Measurements from ENCODE around the gene VCL.

Gene VCL

GRCh38 chr10:74153123-74153522, 155.2 kb downstream of the VCL start:
- DNase-seq (ENCODE audit: low read depth), result peak; percentile 83
- H3K4me3 ChIP-seq (ENCODE audit: control insufficient read depth, low read depth, low read length), result no peak overlapping the region
- peak; percentile 54 for TF ChIP-seq CTCF (conservative IDR thresholded peaks at IDR 0.05; ENCODE audit: control insufficient read depth, insufficient read depth, low read depth, low read length)

- H3K4me3 ChIP-seq (ENCODE audit: control insufficient read depth, low read depth, low read length), result no peak overlapping the region
- DNase-seq (ENCODE audit: low read depth), result no peak
- no peak for TF ChIP-seq CTCF (conservative IDR thresholded peaks at IDR 0.05; ENCODE audit: control insufficient read depth, insufficient read depth, low read depth, low read length)
Measured at GRCh38 chr10:74153676-74154075, 155.8 kb downstream of the VCL start.

GRCh38 chr10:74156919-74157289, 159.0 kb downstream of the VCL start:
- no peak overlapping the region for H3K4me3 ChIP-seq (ENCODE audit: control insufficient read depth, low read depth, low read length)
- DNase-seq (ENCODE audit: low read depth), result peak; percentile 44
- no peak for TF ChIP-seq CTCF (conservative IDR thresholded peaks at IDR 0.05; ENCODE audit: control insufficient read depth, insufficient read depth, low read depth, low read length)

GRCh38 chr10:74160013-74160412, 162.1 kb downstream of the VCL start:
- TF ChIP-seq CTCF (conservative IDR thresholded peaks at IDR 0.05; ENCODE audit: control insufficient read depth, insufficient read depth, low read depth, low read length), result no peak
- H3K4me3 ChIP-seq (ENCODE audit: control insufficient read depth, low read depth, low read length), result no peak overlapping the region
- no peak for DNase-seq (ENCODE audit: low read depth)

GRCh38 chr10:74163319-74164068, 165.6 kb downstream of the VCL start:
- DNase-seq (ENCODE audit: low read depth), result no peak
- TF ChIP-seq CTCF (conservative IDR thresholded peaks at IDR 0.05; ENCODE audit: control insufficient read depth, insufficient read depth, low read depth, low read length), result no peak
- H3K4me3 ChIP-seq (ENCODE audit: control insufficient read depth, low read depth, low read length), result no peak overlapping the region

- no peak overlapping the region for H3K4me3 ChIP-seq (ENCODE audit: control insufficient read depth, low read depth, low read length)
- DNase-seq (ENCODE audit: low read depth), result no peak
Measured at GRCh38 chr10:74164716-74165529, 167.0 kb downstream of the VCL start.

More at GRCh38 chr10:74164716-74165529, 167.0 kb downstream of the VCL start:
- TF ChIP-seq CTCF (conservative IDR thresholded peaks at IDR 0.05; ENCODE audit: control insufficient read depth, insufficient read depth, low read depth, low read length), result no peak
